Fibroblast of lung (primary cell): ENCODE data around the gene GRK5. TPM values are rescaled to one million over a fixed set of nuclear protein-coding genes. Genes with fewer than 3 reads are reported as not detected.

ENCODE experiments used
- DNase-seq, 2 donors: peaks; one replicate each; pipeline versions ENCODE4 v3.0.0 to v3.0.0-alpha.2; 2010; ENCODE audit warnings: low read depth in 2 of 2
- H2AFZ ChIP-seq: 2 replicates; pipeline ENCODE4 v1.5.1; 2012; ENCODE audit warnings: low read length, control low read depth, inconsistent platforms
- H3K27ac ChIP-seq: 2 replicates; pipeline ENCODE4 v1.5.1; 2011; ENCODE audit warnings: low read length, control low read depth; ENCODE audit not compliant: insufficient read depth
- H3K27me3 ChIP-seq: 2 replicates; pipeline ENCODE4 v1.5.1; 2011; ENCODE audit warnings: mild to moderate bottlenecking, low read length; ENCODE audit not compliant: control insufficient read depth, insufficient read depth
- H3K36me3 ChIP-seq: 2 replicates; pipeline ENCODE4 v1.5.1; 2011; ENCODE audit warnings: low read length; ENCODE audit not compliant: control insufficient read depth, insufficient read depth
- H3K4me1 ChIP-seq: 2 replicates; pipeline ENCODE4 v1.5.1; 2011; ENCODE audit warnings: low read length; ENCODE audit not compliant: control insufficient read depth, insufficient read depth; ENCODE audit errors: extremely low read depth
- H3K4me2 ChIP-seq: 2 replicates; pipeline ENCODE4 v1.5.1; 2011; ENCODE audit warnings: low read length, control low read depth; ENCODE audit not compliant: insufficient read depth; ENCODE audit errors: extremely low read depth
- H3K4me3 ChIP-seq, 4 experiments: fragments of 200-600 bp in 1 of 4; sonication (generic) in 1 of 4; replicated peaks in 1 of 4; 2 replicates each; pipeline ENCODE4 v1.5.1; 2011 to 2016; ENCODE audit warnings: low read length in 4 of 4, low read depth in 3 of 4, mild to moderate bottlenecking in 3 of 4, control low read depth in 2 of 4, inconsistent platforms in 1 of 4, mixed read lengths in 1 of 4; ENCODE audit not compliant: insufficient read depth in 1 of 4; ENCODE audit errors: control extremely low read depth in 1 of 4
- H3K79me2 ChIP-seq: 2 replicates; pipeline ENCODE4 v1.5.1; 2012; ENCODE audit warnings: mild to moderate bottlenecking, low read length, inconsistent platforms; ENCODE audit not compliant: control insufficient read depth, insufficient read depth
- H3K9ac ChIP-seq: 2 replicates; pipeline ENCODE4 v1.5.1; 2011; ENCODE audit warnings: mild to moderate bottlenecking, low read length, control low read depth; ENCODE audit not compliant: insufficient read depth
- H3K9me3 ChIP-seq: 2 replicates; pipeline ENCODE4 v1.5.1; 2012; ENCODE audit warnings: low read depth, low read length; ENCODE audit not compliant: control insufficient read depth, insufficient read depth
- H4K20me1 ChIP-seq: 2 replicates; pipeline ENCODE4 v1.5.1; 2011; ENCODE audit warnings: low read length; ENCODE audit not compliant: control insufficient read depth, insufficient read depth; ENCODE audit errors: extremely low read depth
- EZH2 ChIP-seq: IDR thresholded peaks from 2 replicates; pipeline ENCODE4 v1.5.1; 2012; ENCODE audit warnings: low read length, control low read depth, mild to moderate bottlenecking; ENCODE audit errors: missing control alignments
- polyA plus RNA-seq, 2 donors: library from polyadenylated mRNA; depleted of rRNA in 1 of 2; stranded (reverse) in 1 of 2; unstranded in 1 of 2; fragments of >200 nt; gene quantifications; 2 replicates each; pipeline ENCODE4 v1.2.1, GENCODE V29; 2011 to 2012; ENCODE audit warnings: missing spikeins in 1 of 2
- total RNA-seq: library from RNA; depleted of rRNA; stranded (reverse); fragments of >200 nt; gene quantifications from 2 replicates; pipeline ENCODE4 v1.2.1, GENCODE V29; 2014
- TF ChIP-seq, protein P1 (sequence below), 2 donors: IDR thresholded peaks in 1 of 2; conservative IDR thresholded peaks in 1 of 2; 1 replicate in 1 of 2; 2 replicates in 1 of 2; pipeline ENCODE4 v1.5.1; 2011 to 2012; ENCODE audit warnings: low read length in 2 of 2, control low read depth in 1 of 2, inconsistent platforms in 1 of 2, low read depth in 1 of 2, mild to moderate bottlenecking in 1 of 2

Gene GRK5
- total and polyA plus RNA-seq, 2 donors (not counting 1 experiment from before 2014, with no cell fraction given) = 24.1 to 90.3 TPM

DNA sequence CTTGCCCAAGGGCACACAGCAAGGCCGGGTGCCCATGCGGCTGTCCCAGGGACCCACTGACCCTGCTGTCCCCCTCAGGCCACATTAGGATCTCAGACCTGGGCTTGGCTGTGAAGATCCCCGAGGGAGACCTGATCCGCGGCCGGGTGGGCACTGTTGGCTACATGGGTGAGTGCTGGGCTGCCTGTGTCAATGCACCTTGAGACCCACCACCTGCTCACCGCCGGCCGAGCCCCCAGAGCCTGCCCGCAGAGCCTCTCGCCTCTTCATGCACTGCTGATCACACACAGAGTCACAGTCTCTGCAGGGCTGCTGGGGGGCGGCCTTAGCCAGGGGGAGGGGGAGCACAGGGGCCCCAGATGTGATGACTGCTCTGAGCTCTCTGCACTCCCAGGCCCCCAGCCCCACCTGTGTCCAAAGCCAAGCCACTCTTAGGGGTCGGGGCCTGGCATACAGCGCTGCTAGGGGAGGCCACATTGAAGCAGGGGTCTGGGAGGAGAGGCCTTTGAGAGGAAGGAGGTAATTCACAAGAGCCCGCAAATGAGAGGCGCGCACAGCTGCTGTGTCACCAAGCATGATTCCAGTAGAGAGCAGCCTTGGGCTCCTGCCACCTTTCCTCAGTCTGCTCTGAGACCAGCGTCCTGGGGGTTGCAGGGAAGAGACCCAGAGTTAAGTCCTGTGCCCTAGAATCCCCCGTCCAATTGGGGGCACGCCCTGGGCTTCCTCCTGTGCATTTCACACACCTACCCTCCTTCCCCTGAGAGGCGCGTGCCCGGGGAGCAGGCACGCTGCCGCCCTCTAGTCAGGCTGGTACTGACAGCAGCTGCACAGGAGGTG lies 234.8 kb downstream of the GRK5 start:
- Histone ChIP-seq H3K27ac (peak overlapping the region; percentile 75), H3K9ac (peak overlapping the region; percentile 28), H3K4me2 (no peak overlapping the region), H3K79me2 (no peaks in the 10 kb centered on the region), H3K36me3 (peaks cover 12% of the 10 kb centered on the region), H3K9me3 (no peaks in the 10 kb centered on the region), H3K4me1 (peaks cover 15% of the 10 kb centered on the region), H3K27me3 (no peaks in the 10 kb centered on the region), H2AFZ (no peak overlapping the region), H3K4me3 (no peak overlapping the region), H4K20me1 (no peaks in the 10 kb centered on the region)
- TF ChIP-seq, protein P1, sequence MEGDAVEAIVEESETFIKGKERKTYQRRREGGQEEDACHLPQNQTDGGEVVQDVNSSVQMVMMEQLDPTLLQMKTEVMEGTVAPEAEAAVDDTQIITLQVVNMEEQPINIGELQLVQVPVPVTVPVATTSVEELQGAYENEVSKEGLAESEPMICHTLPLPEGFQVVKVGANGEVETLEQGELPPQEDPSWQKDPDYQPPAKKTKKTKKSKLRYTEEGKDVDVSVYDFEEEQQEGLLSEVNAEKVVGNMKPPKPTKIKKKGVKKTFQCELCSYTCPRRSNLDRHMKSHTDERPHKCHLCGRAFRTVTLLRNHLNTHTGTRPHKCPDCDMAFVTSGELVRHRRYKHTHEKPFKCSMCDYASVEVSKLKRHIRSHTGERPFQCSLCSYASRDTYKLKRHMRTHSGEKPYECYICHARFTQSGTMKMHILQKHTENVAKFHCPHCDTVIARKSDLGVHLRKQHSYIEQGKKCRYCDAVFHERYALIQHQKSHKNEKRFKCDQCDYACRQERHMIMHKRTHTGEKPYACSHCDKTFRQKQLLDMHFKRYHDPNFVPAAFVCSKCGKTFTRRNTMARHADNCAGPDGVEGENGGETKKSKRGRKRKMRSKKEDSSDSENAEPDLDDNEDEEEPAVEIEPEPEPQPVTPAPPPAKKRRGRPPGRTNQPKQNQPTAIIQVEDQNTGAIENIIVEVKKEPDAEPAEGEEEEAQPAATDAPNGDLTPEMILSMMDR (conservative IDR thresholded peaks at IDR 0.05 in 1 of 2, IDR thresholded peaks at IDR 0.05 in 1 of 2; ENCODE audit: low read depth in 1 of 2, low read length in 2 of 2) = no peak
- no peak for TF ChIP-seq EZH2
- DNase-seq = no peak

DNA sequence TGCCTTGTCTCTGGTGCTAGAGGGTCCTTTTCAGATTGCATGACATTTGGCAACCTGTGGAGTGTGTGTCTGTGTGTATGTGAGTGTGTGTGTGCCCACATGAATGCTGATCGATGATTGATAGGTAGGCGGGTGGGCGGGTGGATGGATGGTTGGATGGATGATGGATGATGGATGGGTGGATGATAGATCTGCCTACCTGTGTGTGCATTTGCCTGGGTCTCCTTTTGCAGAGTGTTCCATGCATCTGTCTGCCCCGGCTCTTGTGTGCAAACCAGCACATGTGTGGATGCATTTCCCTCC lies 235.3 kb downstream of the GRK5 start:
- DNase-seq = no peak
- no peaks in the 10 kb centered on the region for H3K9me3 ChIP-seq
- no peak overlapping the region for H2AFZ ChIP-seq
- TF ChIP-seq, protein P1 (conservative IDR thresholded peaks at IDR 0.05 in 1 of 2, IDR thresholded peaks at IDR 0.05 in 1 of 2; ENCODE audit: low read depth in 1 of 2, low read length in 2 of 2) = no peak
- no peak for TF ChIP-seq EZH2
- no peak overlapping the region for H3K4me3 ChIP-seq
- no peaks in the 10 kb centered on the region for H4K20me1 ChIP-seq
- H3K27ac ChIP-seq = no peak overlapping the region
- no peaks in the 10 kb centered on the region for H3K27me3 ChIP-seq
- no peak overlapping the region for H3K4me2 ChIP-seq
- no peaks in the 10 kb centered on the region for H3K79me2 ChIP-seq
- H3K9ac ChIP-seq = no peak overlapping the region
- peaks cover 13% of the 10 kb centered on the region for H3K36me3 ChIP-seq
- peaks cover 15% of the 10 kb centered on the region for H3K4me1 ChIP-seq

DNA sequence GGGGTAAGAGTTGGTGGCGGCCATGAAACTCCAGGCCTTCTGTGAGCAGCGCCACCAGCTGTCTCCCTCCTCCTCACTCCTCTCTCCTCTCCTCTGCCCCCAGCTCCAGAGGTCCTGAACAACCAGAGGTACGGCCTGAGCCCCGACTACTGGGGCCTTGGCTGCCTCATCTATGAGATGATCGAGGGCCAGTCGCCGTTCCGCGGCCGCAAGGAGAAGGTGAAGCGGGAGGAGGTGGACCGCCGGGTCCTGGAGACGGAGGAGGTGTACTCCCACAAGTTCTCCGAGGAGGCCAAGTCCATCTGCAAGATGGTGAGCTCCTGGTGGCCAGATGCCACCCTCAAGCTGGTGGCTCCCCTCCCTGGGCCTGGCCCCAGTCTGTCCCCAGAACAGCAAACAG lies 236.1 kb downstream of the GRK5 start:
- Histone ChIP-seq H3K36me3 (peaks cover 16% of the 10 kb centered on the region), H4K20me1 (no peaks in the 10 kb centered on the region), H3K9me3 (no peaks in the 10 kb centered on the region), H3K27ac (no peak overlapping the region), H3K27me3 (no peaks in the 10 kb centered on the region), H3K4me3 (no peak overlapping the region), H2AFZ (no peak overlapping the region), H3K4me2 (no peak overlapping the region), H3K79me2 (no peaks in the 10 kb centered on the region), H3K9ac (no peak overlapping the region), H3K4me1 (peaks cover 15% of the 10 kb centered on the region)
- TF ChIP-seq EZH2 = no peak
- TF ChIP-seq, protein P1 (conservative IDR thresholded peaks at IDR 0.05 in 1 of 2, IDR thresholded peaks at IDR 0.05 in 1 of 2; ENCODE audit: low read depth in 1 of 2, low read length in 2 of 2) = no peak
- DNase-seq = no peak
